ENCODE measurements around the gene PROC.

PROC gene

DNA sequence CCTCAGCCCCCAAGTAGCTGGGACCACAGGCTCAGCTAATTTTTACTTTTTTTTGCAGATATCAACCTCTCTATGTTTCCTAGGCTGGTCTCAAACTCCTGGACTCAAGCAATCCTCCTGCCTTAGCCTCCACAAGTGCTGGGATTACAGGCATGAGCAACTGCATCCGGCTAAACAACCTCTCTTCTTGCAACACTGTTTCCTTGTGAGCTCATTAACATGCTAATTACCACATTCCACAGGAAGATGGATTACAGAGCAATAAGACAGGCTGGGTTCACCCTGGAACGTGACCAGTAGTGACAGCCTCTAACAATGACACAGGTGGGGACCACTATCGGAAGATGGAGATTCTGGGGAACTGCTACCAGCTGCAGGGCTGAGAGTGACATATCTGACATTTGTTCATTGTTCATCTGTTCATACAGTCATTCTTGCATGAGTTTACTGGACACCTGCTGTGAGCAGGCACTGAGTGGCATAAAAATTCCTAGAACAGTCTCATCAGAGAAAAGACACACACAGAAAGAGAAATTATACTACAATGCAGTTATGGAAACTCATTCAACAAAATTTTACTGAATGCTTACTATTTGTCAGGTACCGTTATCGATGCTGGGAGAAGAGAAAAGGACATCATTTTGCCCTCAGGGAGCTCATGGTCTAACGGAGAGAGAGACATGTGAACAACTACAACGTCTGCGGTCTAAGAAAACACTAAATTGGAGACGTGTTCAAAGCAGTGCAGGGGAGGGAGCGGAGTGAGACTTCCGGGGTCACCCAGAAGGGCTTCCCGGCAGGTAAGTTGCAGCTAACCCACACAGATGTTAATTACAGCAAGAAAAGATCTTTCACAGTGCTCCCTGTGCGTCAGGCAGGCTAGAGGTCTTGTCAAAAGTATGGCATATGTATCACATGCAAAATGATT is 37.6 kb downstream of the PROC start:
- H3K4me3 ChIP-seq (ENCODE audit: control insufficient read depth, low read depth, low read length) = no peak overlapping the region
- TF ChIP-seq, protein P1, sequence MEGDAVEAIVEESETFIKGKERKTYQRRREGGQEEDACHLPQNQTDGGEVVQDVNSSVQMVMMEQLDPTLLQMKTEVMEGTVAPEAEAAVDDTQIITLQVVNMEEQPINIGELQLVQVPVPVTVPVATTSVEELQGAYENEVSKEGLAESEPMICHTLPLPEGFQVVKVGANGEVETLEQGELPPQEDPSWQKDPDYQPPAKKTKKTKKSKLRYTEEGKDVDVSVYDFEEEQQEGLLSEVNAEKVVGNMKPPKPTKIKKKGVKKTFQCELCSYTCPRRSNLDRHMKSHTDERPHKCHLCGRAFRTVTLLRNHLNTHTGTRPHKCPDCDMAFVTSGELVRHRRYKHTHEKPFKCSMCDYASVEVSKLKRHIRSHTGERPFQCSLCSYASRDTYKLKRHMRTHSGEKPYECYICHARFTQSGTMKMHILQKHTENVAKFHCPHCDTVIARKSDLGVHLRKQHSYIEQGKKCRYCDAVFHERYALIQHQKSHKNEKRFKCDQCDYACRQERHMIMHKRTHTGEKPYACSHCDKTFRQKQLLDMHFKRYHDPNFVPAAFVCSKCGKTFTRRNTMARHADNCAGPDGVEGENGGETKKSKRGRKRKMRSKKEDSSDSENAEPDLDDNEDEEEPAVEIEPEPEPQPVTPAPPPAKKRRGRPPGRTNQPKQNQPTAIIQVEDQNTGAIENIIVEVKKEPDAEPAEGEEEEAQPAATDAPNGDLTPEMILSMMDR (IDR thresholded peaks at IDR 0.05; ENCODE audit: control insufficient read depth, insufficient read depth, low read depth, low read length, missing control alignments) = no peak
- DNase-seq (ENCODE audit: low read depth) = no peak

DNA sequence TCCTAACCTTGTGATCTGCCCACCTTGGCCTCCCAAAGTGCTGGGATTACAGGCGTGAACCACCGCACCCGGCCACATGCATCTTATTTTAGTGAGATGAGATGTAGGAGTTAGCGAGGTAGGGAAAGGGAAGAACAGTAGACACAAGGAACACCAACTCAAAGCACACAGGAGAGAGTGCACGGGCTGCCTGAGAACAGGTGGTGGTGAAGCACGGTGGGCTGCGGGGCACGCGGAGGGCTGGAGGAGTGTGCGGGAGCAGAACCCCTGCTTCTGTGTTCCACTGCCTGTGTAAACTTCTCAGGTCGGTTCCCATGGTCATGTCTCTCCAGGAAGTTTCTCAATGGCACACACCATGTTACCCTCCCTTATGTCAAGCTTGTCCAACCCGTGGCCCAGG is 38.7 kb downstream of the PROC start:
- no peak overlapping the region for H3K4me3 ChIP-seq (ENCODE audit: control insufficient read depth, low read depth, low read length)
- DNase-seq (ENCODE audit: low read depth) = no peak
- TF ChIP-seq, protein P1 (IDR thresholded peaks at IDR 0.05; ENCODE audit: control insufficient read depth, insufficient read depth, low read depth, low read length, missing control alignments) = no peak

DNA sequence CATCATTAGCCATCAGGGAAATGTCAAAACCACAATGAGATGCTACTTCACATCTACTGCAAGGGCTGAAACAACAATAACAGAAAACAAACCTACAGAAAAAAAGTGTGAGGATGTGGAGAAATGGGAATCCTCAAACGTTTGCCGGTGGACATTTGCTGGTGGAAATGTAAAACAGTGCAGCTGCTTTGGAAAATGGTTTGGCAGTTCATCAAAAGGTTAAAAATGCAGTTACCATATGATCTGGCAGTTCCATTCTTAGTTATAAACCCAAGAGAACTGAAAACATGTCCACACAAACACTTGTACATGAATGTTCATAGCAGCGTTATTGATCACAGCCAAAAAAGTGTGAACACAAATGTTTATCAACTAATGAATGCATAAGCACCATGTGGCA is 44.2 kb downstream of the PROC start:
- H3K4me3 ChIP-seq (ENCODE audit: control insufficient read depth, low read depth, low read length) = no peak overlapping the region
- TF ChIP-seq, protein P1 (IDR thresholded peaks at IDR 0.05; ENCODE audit: control insufficient read depth, insufficient read depth, low read depth, low read length, missing control alignments) = no peak
- DNase-seq (ENCODE audit: low read depth) = no peak

DNA sequence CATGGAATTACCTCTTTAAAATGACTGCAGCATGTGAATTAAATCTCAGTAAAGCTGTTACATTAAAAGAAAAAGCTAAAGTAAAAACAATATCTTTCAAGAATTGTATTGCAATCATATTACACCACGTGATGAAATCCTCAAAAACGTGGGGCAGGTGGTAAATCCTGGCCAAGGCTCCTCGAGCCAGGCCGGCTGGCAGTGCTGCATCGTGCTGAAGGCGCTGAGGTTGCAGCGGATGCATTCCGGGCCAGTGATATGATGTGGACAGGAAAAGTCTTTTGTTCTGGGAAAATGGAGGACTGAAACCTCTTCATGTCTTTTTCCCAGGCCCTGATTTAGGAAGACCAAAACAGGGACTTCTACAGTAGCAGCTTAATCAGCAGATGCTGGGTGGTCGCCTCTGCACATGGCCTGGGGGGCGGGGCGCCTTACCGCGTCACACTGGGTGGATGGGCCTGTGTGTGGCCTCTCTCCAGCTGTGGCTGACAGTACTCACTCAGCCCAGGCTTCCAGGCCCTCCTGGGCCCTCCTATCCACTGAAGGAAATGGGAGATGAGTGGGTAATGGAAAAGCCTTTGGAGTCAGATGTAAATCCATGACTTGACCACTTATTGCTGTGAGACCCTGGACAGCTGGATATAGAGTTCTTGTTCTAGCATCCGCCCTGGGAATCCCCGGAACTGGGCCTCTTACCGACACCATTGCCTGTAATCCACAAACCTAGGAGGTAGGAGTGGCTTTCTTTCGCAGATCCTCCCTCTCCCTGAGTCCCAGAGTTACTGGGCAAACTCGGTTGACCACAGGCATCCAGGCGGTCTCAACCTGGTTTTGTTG is 45.1 kb downstream of the PROC start:
- no peak overlapping the region for H3K4me3 ChIP-seq (ENCODE audit: control insufficient read depth, low read depth, low read length)
- DNase-seq (ENCODE audit: low read depth) = no peak
- TF ChIP-seq, protein P1 (IDR thresholded peaks at IDR 0.05; ENCODE audit: control insufficient read depth, insufficient read depth, low read depth, low read length, missing control alignments) = no peak

DNA sequence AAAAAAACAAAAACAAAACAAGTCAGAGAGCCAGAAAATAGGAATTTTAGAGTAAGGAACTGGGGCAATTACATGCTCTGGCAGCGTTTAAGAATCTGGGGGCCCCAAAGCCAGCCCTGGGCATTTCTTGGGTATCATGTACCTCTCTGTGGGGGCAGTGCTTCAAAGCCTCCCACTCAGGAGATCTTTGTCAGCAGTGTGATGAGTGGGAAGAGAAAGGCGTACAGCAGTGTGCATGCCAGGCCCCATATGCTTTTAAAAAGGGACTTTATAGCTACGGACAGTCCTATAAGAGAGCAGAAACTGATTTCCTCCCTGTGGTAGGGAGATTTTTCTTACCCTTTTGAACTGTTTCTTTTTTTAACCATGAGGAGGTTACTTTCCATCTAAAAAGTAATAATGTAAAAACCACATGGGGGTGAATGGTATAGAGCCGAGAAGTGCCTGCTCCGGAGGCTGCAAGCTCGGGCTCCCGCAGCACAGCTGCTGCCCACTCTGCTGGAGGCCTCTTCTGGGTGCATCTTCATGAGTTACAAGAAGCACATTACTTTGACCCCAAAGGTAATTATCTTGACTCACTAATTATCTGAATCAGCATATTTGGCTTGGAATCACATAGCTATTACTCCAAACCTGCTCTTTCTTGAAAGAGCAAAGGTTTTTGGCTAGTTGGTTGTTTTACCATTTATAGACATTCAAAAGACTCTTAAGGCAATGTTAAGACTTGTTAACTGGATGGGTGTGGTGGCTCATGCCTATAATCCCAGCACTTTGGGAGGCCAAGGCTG is 46.4 kb downstream of the PROC start:
- no peak for DNase-seq (ENCODE audit: low read depth)
- TF ChIP-seq, protein P1 (IDR thresholded peaks at IDR 0.05; ENCODE audit: control insufficient read depth, insufficient read depth, low read depth, low read length, missing control alignments) = no peak
- no peak overlapping the region for H3K4me3 ChIP-seq (ENCODE audit: control insufficient read depth, low read depth, low read length)

DNA sequence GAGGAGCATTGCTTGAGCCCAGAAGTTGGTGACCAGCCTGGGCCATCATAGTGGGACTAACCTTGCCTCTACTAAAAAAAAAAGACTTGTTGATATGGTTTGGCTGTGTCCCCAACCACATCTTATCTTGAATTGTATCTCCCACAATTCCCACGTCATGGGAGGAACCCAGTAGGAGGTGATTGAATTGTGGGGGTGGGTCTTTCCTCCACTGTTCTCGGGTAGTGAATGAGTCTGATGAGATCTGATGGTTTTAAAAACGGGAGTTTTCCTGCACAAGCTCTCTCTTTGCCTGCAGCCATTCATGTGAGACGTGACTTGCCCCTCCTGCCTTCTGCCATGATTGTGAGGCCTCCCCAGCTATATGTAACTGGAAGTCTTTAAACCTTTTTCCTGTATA is 47.0 kb downstream of the PROC start:
- TF ChIP-seq, protein P1 (IDR thresholded peaks at IDR 0.05; ENCODE audit: control insufficient read depth, insufficient read depth, low read depth, low read length, missing control alignments) = no peak
- no peak overlapping the region for H3K4me3 ChIP-seq (ENCODE audit: control insufficient read depth, low read depth, low read length)
- no peak for DNase-seq (ENCODE audit: low read depth)

Measured in AG09309 (cell line).